Epithelial cell of proximal tubule (primary cell): ENCODE data around the gene TSC22D1. TPM values are rescaled to one million over a fixed set of nuclear protein-coding genes. Genes with fewer than 3 reads are reported as not detected.
A peak's percentile ranks its signal among the peaks of the same experiment; 100 is the strongest.

Source experiments
- DNase-seq: peaks from one replicate; pipeline ENCODE4 v3.0.0-alpha.2; 2011; ENCODE audit warnings: low read depth
- H3K4me3 ChIP-seq: 2 replicates; pipeline ENCODE4 v1.5.1; 2011; ENCODE audit warnings: low read depth, mild to moderate bottlenecking, low read length
- CTCF ChIP-seq: conservative IDR thresholded peaks from 2 replicates; pipeline ENCODE4 v1.5.1; 2012; ENCODE audit warnings: low read depth, mild to moderate bottlenecking, low read length
- total RNA-seq: library from RNA; depleted of rRNA; stranded (reverse); fragments of >200 nt; gene quantifications from 2 replicates; pipeline ENCODE4 v1.2.3, GENCODE V29; 2015

TSC22D1 gene
- total RNA-seq, 1 donor from 2014 or later, result 38.3 TPM

GRCh38 chr13:44471686-44472085, 104.4 kb downstream of the TSC22D1 start:
- TF ChIP-seq CTCF, result no peak
- H3K4me3 ChIP-seq, result no peak overlapping the region
- no peak for DNase-seq

GRCh38 chr13:44470638-44471562, 105.2 kb downstream of the TSC22D1 start:
- TF ChIP-seq CTCF, result peak; percentile 51
- no peak overlapping the region for H3K4me3 ChIP-seq
- DNase-seq, result peak; percentile 67

GRCh38 chr13:44468874-44469273, 107.3 kb downstream of the TSC22D1 start:
- H3K4me3 ChIP-seq, result no peak overlapping the region
- no peak for DNase-seq
- TF ChIP-seq CTCF, result no peak

GRCh38 chr13:44465318-44465717, 110.8 kb downstream of the TSC22D1 start:
- DNase-seq, result no peak
- TF ChIP-seq CTCF, result no peak
- no peak overlapping the region for H3K4me3 ChIP-seq

GRCh38 chr13:44464471-44464870, 111.7 kb downstream of the TSC22D1 start:
- H3K4me3 ChIP-seq, result no peak overlapping the region
- no peak for TF ChIP-seq CTCF
- DNase-seq, result no peak

- no peak overlapping the region for H3K4me3 ChIP-seq
- no peak for TF ChIP-seq CTCF
- DNase-seq, result no peak
Measured at GRCh38 chr13:44463759-44464158, 112.4 kb downstream of the TSC22D1 start.

- TF ChIP-seq CTCF, result no peak
- DNase-seq, result no peak
- H3K4me3 ChIP-seq, result no peak overlapping the region
Measured at GRCh38 chr13:44459674-44460073, 116.5 kb downstream of the TSC22D1 start.
